Loucy (cell line): ENCODE measurements around the gene EQTN.

Experiments used
- H2AFZ ChIP-seq: fragments of 200-600 bp; sonication (generic); 2 replicates; pipeline ENCODE4 v1.6.0; 2016; ENCODE audit warnings: antibody characterized with exemption, mild to moderate bottlenecking, low read length, moderate library complexity
- H3F3A ChIP-seq: fragments of 200-600 bp; 2 replicates; pipeline ENCODE4 v1.6.0; 2016; ENCODE audit warnings: antibody characterized with exemption, low read depth, mild to moderate bottlenecking
- H3K27me3 ChIP-seq: fragments of 200-600 bp; sonication (generic); 2 replicates; pipeline ENCODE4 v1.6.1; 2014; ENCODE audit warnings: low read length, mild to moderate bottlenecking; ENCODE audit not compliant: insufficient read depth, poor library complexity, severe bottlenecking
- H3K36me3 ChIP-seq: fragments of 200-600 bp; sonication (generic); 2 replicates; pipeline ENCODE4 v1.6.1; 2016; ENCODE audit warnings: low read length; ENCODE audit not compliant: insufficient read depth
- H3K4me1 ChIP-seq: fragments of 200-600 bp; sonication (generic); 2 replicates; pipeline ENCODE4 v1.5.1; 2014; ENCODE audit warnings: low read length, mild to moderate bottlenecking; ENCODE audit not compliant: insufficient read depth, poor library complexity, severe bottlenecking
- H3K4me2 ChIP-seq: fragments of 200-600 bp; sonication (generic); 2 replicates; pipeline ENCODE4 v1.6.0; 2014; ENCODE audit warnings: antibody characterized with exemption, low read length, low read depth, mild to moderate bottlenecking; ENCODE audit not compliant: poor library complexity, severe bottlenecking
- H3K4me3 ChIP-seq: fragments of 200-600 bp; sonication (generic); 2 replicates; pipeline ENCODE4 v1.5.1; 2014; ENCODE audit warnings: low read length, mild to moderate bottlenecking, mixed read lengths; ENCODE audit not compliant: poor library complexity, severe bottlenecking
- H3K79me2 ChIP-seq: fragments of 200-600 bp; sonication (generic); 2 replicates; pipeline ENCODE4 v1.6.1; 2014; ENCODE audit warnings: low read length; ENCODE audit not compliant: insufficient read depth
- H3K9ac ChIP-seq: fragments of 200-600 bp; sonication (generic); 2 replicates; pipeline ENCODE4 v1.6.0; 2014; ENCODE audit warnings: mild to moderate bottlenecking, low read depth, low read length, moderate library complexity; ENCODE audit not compliant: poor library complexity, severe bottlenecking
- H3K9me2 ChIP-seq: fragments of 200-600 bp; sonication (generic); replicated peaks from 2 replicates; pipeline ENCODE4 v1.6.1; 2016; ENCODE audit warnings: low read depth, low read length, mixed read lengths
- H3K9me3 ChIP-seq: fragments of 200-600 bp; sonication (generic); 2 replicates; pipeline ENCODE4 v1.6.1; 2014; ENCODE audit warnings: mild to moderate bottlenecking, antibody characterized with exemption, low read length, low read depth; ENCODE audit not compliant: insufficient read depth
- H4K20me1 ChIP-seq: fragments of 200-600 bp; sonication (generic); 2 replicates; pipeline ENCODE4 v1.6.0; 2014; ENCODE audit warnings: antibody characterized with exemption, low read length, mild to moderate bottlenecking; ENCODE audit not compliant: insufficient read depth, poor library complexity, severe bottlenecking
- EZH2phosphoT487 ChIP-seq: fragments of 200-600 bp; IDR thresholded peaks from 2 replicates; pipeline ENCODE4 v1.6.1; 2018; ENCODE audit warnings: antibody characterized with exemption, mild to moderate bottlenecking, moderate library complexity, borderline replicate concordance
- TF ChIP-seq, protein P1 (sequence below): fragments of 200-600 bp; sonication (generic); conservative IDR thresholded peaks from 2 replicates; pipeline ENCODE4 v1.5.1; 2014; ENCODE audit warnings: mild to moderate bottlenecking, antibody characterized with exemption, low read length

The EQTN gene

DNA sequence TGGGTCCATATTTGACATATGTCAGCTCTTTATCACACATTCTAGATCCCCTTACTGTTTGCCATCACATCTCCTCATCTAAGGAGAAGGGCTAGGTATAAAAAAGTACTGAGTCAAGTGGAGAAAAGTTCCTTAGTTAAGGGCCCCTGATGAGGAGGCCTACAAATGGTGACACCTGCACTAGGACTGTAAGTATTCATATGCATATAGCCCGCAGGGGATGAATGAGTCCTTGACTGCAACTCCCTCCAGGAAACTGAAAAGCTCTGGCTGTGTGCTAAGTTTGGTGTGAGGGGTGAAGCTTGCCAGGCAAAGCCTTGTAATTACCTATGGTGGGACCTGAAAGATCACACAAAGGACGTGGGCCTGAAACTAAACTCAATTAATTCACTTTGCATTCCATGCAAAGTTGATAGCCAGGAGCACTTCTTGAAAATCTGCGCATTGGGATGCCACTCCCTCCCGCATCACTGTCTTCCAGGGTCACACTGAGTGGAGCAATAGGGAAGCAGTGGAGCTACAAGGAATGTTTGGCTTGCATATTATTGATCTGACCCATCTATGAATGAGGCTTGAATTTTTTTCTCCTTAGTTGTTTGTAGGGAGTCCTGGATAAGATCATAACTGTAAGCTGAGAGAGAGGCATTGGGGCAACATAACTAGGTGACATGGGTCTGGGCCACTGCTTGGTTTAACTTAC lies 11.9 kb upstream of the EQTN start:
- TF ChIP-seq, protein P1, sequence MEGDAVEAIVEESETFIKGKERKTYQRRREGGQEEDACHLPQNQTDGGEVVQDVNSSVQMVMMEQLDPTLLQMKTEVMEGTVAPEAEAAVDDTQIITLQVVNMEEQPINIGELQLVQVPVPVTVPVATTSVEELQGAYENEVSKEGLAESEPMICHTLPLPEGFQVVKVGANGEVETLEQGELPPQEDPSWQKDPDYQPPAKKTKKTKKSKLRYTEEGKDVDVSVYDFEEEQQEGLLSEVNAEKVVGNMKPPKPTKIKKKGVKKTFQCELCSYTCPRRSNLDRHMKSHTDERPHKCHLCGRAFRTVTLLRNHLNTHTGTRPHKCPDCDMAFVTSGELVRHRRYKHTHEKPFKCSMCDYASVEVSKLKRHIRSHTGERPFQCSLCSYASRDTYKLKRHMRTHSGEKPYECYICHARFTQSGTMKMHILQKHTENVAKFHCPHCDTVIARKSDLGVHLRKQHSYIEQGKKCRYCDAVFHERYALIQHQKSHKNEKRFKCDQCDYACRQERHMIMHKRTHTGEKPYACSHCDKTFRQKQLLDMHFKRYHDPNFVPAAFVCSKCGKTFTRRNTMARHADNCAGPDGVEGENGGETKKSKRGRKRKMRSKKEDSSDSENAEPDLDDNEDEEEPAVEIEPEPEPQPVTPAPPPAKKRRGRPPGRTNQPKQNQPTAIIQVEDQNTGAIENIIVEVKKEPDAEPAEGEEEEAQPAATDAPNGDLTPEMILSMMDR = no peak
- TF ChIP-seq EZH2phosphoT487 = no peak

GRCh38 chr9:27304521-27304920 lies 7.6 kb upstream of the EQTN start:
- TF ChIP-seq, protein P1 = no peak
- no peak for TF ChIP-seq EZH2phosphoT487
- Histone ChIP-seq H3K9ac (no peak overlapping the region), H3K4me1 (no peaks in the 10 kb centered on the region), H3K36me3 (no peaks in the 10 kb centered on the region), H3K4me3 (no peak overlapping the region), H3K4me2 (no peak overlapping the region), H3K9me3 (no peaks in the 10 kb centered on the region), H3K79me2 (no peaks in the 10 kb centered on the region), H3K27me3 (no peaks in the 10 kb centered on the region), H2AFZ (no peak overlapping the region), H4K20me1 (no peaks in the 10 kb centered on the region), H3F3A (no peaks in the 10 kb centered on the region), H3K9me2 (no peaks in the 10 kb centered on the region)

More for the DNA sequence above, 11.9 kb upstream of the EQTN start:
- Histone ChIP-seq H2AFZ (no peak overlapping the region), H3K27me3 (no peaks in the 10 kb centered on the region), H3K4me2 (no peak overlapping the region), H3K9me3 (no peaks in the 10 kb centered on the region), H3K36me3 (no peaks in the 10 kb centered on the region), H3K4me1 (no peaks in the 10 kb centered on the region), H3K9me2 (no peaks in the 10 kb centered on the region), H4K20me1 (no peaks in the 10 kb centered on the region), H3K79me2 (no peaks in the 10 kb centered on the region), H3F3A (no peaks in the 10 kb centered on the region), H3K4me3 (no peak overlapping the region), H3K9ac (no peak overlapping the region)

GRCh38 chr9:27303219-27303618 lies 6.3 kb upstream of the EQTN start:
- Histone ChIP-seq H3K9me3 (no peaks in the 10 kb centered on the region), H3K9ac (no peak overlapping the region), H3K79me2 (no peaks in the 10 kb centered on the region), H3K4me3 (no peak overlapping the region), H3K4me1 (no peaks in the 10 kb centered on the region), H3F3A (no peaks in the 10 kb centered on the region), H3K27me3 (no peaks in the 10 kb centered on the region), H4K20me1 (no peaks in the 10 kb centered on the region), H3K36me3 (no peaks in the 10 kb centered on the region), H3K9me2 (no peaks in the 10 kb centered on the region), H2AFZ (no peak overlapping the region), H3K4me2 (no peak overlapping the region)
- TF ChIP-seq EZH2phosphoT487 = no peak
- TF ChIP-seq, protein P1 = no peak
